Urothelium cell line (cell line): ENCODE results near the gene DNAJC8.

Source experiments
- DNase-seq: peaks from one replicate; pipeline ENCODE4 v3.0.0; 2011; ENCODE audit warnings: low spot score, mixed read lengths
- FAIRE-seq: peaks from 2 replicates; lab custom pipeline; 2011; peaks lifted over from hg19 to GRCh38; lab: Jason Lieb, UNC

The DNAJC8 gene, protein sequence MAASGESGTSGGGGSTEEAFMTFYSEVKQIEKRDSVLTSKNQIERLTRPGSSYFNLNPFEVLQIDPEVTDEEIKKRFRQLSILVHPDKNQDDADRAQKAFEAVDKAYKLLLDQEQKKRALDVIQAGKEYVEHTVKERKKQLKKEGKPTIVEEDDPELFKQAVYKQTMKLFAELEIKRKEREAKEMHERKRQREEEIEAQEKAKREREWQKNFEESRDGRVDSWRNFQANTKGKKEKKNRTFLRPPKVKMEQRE

DNA sequence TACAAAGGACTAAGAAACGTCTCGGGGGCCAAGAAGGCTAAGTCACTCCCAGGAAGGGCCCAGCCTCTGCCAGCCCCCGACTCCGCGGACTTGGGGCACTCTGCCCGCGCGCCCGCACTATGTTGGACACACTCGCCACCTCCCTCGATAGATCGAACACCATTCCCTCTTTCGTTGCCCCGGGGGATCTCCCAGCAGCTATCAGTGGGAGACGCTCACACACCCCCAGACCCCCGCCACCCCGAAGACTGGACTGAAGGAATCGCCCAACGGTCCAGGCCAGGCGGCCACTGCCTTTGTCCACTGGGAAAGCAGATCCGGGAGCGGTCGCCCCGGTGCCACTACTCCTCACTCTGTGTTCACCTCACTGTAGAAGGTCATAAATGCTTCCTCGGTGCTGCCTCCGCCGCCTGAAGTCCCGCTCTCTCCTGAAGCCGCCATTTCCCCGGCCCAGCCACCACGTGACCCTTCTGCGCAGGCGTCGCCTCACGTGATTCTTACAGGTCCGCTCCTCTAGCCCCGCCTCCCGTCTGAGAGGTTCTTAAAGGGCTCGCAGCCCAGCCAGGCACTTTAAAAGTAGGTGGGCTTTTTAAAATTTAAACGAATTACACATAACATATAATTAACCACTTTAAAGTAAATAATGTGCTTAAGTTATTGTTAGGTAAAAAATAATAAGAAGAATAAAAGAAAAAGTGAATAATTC is at the start of gene DNAJC8:
Gene DNAJC8 (minus strand): TSS at position 472 of the 706 bp plus-strand sequence. CDS start 31 bp downstream, at position 441.
- DNase-seq (peak; percentile 94), FAIRE-seq (no peak)

DNA sequence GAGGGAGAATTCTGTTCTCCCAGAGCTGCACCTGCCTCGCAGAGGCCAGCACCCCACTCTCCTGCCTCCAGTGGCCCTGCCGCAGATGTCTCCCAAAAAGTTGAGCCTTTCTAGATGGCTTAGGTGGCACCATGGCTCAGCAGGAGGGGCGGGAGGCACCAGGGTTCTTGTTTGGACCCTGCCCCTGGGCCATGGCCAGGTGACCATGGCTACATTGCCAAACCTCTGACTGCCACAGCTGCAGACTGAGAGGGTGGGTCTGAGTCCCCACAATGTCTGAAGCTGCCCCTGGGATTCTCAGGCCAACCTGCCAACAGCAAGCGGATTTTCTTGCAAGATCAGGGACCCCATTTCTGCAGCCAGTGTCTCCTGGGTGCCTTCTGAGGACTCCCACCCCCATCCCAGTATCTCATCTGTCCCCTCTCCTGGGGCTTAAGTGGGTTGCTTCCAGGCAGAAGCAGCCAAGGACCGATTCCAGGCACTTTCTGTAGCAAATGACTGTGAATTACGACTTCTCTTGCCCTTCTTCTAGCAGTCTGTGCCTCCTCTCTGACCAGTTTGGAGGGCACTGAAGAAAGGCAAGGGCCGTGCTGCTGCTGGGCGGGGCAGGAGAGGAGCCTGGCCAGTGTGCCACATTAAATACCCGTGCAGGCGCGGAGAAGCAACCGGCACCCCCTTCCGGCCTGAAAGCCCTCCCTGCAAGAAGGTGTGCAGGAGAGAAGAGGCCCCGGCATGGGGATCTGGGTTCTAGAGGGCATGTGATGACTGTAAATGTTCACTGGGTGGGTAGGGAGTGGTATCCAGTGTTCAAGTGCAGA is 49.0 kb upstream of the DNAJC8 start:
- no peak for FAIRE-seq

DNA sequence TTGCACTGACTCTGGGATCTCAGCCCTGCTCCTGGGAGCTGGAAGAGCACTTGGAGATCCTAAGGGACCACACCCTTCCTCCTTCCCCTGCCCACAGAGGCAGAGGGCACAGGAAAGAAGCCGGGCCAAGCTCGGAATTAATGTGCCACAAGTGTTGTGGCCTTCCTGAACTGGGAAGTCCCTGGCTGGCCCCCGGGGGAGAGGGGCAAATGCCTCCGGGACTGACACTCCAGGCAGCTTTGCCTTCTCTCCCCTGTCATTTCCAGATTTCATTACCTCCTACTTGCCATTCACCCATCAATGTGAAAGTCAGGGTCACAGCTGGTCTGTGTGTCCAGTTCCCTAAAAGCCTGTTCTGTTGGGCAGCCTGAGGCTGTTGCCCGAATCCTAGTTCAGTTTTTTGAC is 48.1 kb upstream of the DNAJC8 start:
- FAIRE-seq, result no peak

More for the DNA sequence above, 49.0 kb upstream of the DNAJC8 start:
- no peak for DNase-seq

DNA sequence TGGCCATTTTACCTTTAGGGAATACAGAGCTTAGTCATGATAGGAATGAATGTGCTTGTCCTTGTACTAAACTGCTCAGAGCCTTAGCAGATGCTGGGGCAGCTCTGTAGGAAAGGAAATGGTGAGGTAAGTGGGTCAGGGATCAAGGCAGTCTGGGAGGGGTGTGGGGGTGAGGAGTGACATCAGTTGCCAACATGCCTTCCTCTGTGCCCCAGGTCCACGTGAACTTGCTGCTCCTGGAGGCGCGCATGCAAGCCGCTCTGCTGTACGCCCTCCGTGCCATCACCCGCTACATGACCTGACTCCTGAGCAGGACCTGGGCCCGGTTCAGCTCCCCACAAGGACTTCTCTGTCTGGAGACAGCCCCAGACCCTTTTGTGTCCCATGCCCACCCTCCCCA is 47.7 kb upstream of the DNAJC8 start:
- DNase-seq (no peak), FAIRE-seq (no peak)

More for the DNA sequence above, 48.1 kb upstream of the DNAJC8 start:
- DNase-seq, result no peak

DNA sequence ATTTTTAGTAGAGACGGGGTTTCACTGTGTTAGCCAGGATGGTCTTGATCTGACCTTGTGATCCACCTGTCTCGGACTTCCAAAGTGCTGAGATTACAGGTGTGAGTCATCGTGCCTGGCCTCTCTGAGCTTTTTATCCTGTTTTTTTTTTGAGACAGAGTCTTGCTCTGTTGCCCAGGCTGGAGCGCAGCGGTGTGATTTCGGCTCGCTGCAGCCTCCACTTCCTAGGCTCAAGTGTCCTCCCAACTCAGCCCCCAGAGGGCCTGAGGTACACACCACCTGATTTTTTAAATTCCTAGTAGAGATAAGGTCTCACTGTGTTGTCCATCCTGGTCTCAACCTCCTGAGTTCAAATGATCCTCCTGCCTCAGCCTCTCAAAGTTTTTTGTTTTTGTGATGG is 46.9 kb upstream of the DNAJC8 start:
- FAIRE-seq, result no peak
- no peak for DNase-seq

DNA sequence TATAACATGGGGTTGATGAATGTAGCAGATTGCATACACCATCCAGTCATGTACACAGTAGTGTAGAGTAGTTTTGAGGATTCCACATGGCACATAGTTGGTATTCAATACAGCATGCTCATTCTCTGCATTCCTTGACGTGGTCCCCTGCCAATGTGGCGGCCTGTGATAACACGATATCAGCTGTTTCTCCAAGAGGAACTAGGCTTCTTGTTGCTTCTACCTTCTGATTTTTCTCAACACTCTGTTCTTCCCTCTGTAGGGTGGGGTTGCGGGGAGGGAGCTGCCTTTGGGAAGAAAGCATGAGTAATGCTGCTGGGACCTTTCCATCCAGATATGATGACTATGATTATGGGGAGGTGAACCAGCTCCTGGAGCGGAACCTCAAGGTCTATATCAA is 45.9 kb upstream of the DNAJC8 start:
- no peak for FAIRE-seq

DNA sequence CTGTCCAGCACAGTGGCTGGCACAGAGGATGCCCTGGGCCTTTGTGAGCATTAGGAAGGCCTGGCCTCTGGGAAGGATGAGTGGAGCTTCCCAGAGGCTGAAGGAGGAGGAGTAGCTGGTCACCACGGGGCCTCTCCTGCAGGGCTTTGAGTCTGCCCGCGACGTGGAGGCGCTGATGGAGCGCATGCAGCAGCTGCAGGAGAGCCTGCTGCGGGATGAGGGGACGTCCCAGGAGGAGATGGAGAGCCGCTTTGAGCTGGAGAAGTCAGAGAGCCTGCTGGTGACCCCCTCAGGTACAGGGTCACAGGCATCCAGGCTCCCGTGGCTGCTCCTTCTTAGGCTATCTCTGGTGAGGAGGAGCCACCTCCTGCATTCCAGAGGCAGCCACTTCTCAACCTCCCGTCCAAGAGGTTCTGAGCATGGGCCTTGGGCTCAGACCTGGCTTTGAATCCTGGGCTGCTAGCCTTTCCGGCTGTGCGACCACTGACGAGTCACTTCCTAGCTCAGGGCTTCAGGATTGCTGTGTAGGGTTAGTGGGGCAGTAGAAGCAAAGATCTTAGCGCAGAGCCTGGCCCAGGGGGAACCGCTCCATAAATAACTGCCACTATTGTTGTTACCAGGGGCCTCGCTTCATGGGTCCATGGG is 40.5 kb upstream of the DNAJC8 start:
- DNase-seq, result no peak
- FAIRE-seq, result no peak

More for the DNA sequence above, 45.9 kb upstream of the DNAJC8 start:
- DNase-seq, result no peak

DNA sequence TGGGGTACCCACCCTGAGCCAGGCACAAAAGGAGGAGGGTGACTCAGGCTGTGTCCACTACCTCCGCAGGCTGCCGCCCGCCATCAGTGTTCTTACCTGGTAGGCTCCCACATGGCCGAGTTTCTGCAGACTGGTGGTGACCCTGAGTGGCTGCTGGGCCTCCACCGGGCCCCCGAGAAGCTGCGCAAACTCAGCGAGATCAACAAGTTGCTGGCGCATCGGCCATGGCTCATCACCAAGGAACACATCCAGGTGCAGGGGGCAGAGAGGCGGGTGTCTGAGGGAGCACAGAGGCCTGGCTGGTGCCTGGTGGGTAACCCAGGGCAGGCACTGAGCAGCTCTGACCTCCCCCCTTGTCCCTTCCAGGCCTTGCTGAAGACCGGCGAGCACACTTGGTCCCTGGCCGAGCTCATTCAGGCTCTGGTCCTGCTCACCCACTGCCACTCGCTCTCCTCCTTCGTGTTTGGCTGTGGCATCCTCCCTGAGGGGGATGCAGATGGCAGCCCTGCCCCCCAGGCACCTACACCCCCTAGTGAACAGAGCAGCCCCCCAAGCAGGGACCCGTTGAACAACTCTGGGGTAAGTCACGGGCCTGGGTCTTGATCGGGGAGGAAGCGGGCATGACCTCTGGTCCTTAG is 39.5 kb upstream of the DNAJC8 start:
- DNase-seq, result no peak
- FAIRE-seq, result no peak

DNA sequence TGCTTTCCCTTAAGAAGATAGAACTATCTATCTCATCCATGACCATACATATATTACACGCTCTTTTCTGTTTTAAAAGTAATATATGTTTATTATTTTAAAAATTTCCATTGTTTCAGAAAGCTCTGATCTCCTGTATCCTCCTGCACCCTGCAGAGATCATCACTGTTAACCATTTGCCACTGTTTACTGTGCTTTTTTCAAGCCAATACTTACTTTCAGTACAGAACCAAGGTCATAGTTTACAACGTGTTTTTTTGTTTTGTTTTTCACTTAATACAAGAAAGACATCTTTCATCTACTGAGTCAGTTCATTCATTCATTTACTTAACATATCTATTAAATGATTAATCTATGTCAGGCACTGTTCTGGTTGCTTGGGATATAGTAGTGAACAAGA is 36.7 kb upstream of the DNAJC8 start:
- FAIRE-seq (no peak), DNase-seq (no peak)

DNA sequence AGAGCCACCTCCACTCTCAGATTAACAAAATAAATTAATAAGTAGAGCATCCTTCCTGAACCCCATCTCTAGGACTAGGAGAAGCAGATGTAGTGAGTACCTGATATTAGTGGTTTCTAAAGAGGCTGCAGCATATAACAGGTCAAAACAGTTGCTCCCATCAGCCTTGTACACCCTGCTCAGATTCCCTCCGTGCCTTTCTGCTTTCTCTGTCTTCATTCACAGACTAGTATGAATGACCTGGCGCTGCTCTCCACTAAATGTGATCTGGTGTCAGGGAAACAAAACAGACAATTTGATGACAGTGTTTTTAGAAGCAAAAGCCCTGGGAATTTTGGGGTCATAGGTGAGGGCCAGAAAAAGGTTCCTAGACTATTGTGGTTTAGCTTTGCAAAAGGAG is 34.8 kb upstream of the DNAJC8 start:
- no peak for FAIRE-seq

DNA sequence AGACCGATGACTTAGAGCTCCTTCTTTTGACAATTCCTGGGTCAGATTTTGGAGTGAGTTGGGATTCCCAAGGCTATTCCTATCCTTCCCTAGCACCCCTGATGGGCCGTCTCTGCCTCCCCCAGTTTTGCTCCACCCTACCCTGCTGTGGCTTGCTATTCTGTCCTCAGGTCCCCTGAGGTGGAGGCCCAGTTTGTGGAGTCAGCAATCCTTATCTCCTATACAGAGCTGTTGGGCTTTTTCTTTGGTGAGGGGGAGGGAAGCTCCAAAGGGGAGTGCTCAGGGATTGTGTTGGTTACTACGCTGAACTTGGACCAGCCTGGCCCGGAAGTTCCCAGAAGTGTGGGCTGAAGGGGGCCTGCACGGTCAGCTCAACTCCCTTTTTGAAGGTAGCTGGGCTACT is 34.1 kb upstream of the DNAJC8 start:
- DNase-seq (no peak), FAIRE-seq (no peak)

More for the DNA sequence above, 34.8 kb upstream of the DNAJC8 start:
- DNase-seq, result no peak

DNA sequence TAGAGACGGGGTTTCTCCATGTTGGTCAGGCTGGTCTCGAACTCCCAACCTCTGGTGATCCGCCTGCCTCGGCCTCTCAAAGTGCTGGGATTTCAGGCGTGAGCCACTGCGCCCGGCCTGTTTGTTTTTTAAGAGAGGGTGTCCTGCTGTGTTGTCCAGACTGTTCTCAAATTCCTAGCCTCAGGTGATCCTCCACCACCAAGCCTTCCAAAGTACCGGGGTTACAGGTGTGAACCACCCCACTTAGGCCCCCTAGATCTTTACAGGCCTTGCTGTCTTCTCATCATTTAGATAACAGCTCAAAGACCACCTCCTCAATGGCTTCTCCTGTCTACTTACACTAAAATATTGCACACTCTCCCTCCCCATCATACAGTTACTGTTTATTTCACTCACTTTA is 32.7 kb upstream of the DNAJC8 start:
- no peak for FAIRE-seq
- DNase-seq, result no peak

DNA sequence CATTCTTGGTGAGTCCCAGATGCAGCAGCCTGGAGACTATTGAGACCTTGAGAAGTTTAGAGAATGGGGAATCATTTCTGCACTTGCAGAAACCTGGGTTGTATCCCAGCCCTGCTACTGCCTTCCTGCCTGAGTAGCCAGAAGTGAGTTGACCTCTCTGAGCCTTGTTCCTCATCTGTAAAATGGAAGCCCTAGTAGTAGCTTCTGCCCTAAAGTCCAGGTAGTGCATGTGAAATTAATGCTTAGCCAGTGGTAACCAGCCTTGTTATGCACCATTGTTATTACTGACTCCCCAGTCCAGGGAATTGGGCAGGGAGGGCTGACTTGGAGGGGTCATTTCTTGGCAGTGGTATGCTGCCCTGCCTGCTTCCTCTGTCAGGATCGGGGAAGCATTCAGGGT is 32.1 kb upstream of the DNAJC8 start:
- DNase-seq (no peak), FAIRE-seq (no peak)

DNA sequence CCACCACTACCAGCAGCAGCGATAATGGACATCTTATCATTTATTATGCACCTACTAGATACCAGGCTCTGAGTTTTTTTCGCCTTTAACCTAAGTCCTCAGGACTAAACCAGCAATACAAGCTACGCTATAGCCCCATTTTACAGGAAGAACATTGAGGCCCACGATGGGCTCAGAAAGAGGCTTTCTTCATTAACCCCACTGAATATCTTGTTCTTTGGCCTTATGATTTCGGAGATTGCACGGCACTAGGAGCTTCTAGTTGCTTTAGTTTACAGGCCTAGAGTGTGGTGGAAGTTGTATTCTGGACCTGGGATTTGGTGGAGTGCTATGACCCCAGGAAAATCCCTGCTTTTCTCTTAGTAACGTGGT is 28.0 kb upstream of the DNAJC8 start:
- no peak for FAIRE-seq
- no peak for DNase-seq

DNA sequence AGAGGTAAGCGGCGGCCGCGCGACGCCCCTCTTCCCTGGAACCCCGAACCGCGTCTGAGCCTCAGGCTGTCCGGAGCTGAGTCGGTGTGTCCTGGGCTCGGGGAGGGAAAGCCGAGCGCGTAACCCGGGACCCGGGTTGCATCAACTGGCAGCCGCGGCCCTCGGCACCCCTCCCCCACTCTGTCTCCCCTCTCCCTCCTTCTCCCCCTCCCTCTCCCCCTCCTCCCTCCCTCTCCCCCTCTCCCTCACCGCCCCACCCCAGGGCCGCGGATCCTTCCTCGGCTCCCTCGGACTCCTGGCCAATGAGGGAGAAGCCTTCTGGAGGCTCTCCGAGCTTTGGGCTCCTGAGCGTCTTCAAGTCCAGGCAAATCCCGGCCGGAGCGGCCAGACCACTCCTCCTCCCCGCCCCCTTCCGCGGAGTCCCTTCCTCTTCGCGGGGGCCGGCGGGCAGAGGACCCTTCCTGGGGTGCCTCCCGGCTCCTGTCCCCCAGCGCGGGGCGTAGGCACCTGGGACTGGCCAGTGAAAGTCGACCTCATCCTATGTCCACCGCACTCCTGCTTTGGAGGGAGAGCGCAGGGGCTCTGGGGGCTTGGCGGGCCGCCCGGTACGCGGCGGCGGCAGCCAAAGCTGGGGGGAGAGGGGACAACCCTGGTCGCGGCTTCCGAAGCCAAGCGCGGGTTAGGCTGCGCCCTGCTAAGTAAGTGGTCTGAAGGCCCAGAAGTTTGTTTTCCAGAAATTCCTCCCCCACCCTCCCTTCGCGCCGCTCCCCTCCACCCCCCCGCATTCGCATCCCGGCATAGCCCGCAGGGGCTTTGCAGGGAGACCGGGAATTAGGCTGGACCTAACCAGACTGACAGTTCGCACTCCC is 27.3 kb upstream of the DNAJC8 start:
- FAIRE-seq (no peak), DNase-seq (peak; percentile 80)

DNA sequence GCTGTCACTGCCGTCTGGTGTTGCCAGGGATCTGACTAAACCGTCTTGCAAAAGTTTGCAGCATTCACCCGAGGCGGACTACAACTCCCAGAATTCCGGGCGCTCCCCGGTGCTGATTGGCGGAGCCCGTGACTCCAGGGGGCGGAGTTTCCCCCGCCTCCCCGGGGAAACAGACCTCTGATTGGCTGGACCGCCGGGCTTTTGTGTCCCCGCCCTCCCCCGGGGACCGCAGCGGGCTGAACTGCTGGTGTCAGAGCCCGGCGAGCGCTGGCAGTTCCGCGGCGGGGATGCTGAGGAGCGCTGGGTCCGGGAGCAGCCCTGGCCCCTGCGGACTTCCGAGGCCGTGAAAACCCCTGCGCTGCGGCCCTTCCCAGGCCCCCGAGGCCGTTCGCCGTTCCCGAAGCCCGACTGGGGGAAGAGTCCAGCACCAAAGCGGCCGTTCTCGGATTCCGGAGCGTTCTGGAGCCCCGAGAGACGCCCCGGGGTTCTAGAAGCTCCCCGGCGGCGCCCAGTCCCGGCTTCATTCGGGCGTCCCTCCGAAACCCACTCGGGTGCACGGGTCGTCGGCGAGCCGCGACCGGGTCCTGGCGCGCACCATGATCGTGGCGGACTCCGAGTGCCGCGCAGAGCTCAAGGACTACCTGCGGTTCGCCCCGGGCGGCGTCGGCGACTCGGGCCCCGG is 26.6 kb upstream of the DNAJC8 start, which contains the start of gene SESN2:
Gene SESN2 (plus strand): TSS at position 267 of the 682 bp plus-strand sequence. CDS start 330 bp downstream, at position 597.
- DNase-seq (peak; percentile 99), FAIRE-seq (no peak)

DNA sequence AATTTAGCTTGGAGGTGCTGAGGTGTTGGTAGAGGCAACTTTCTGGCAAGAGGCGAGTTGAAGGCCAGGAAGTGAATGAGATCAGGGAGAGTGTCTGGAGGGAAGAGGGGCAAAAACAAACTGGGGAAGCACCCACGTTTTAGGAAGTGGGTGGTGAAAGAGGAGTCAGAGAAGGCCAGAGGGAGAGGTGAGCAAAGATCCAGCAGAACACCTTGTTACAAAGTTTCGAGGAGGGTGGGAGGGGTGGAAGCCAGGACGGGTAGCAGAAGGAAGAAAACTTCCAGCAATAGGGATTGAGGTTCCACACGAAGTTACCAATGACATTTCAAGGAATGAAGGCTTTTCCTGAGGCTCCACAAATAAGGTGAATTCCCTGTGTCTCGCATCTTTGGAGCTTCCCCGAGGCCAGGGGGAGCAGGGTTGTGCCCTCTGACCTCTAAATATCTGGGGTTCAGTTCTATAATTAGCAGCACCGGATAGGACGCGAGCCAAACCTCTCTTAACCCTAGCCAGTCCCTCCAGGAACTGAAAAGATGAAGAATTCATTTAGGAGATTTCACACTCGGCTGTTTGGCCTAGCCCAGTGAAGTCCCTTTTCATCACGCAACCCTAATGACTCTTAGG is 25.9 kb upstream of the DNAJC8 start:
- DNase-seq (no peak), FAIRE-seq (no peak)

DNA sequence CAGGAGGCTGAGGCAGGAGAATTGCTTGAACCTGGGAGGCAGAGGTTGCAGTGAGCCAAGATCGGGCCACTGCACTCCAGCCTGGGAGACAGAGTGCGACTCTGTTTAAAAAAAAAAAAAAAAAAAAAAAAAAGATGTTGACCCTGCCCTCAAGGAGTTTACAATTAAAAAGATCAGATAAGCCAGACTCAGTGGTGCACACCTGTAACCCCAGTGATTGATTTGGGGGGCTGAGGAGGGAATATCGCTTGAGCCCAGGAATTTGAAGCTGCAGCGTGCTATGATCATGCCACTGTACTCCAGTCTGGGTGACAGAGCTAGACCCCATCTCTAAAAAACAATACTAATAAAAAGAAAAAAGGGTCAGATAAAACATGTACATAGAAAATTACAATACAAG is 24.9 kb upstream of the DNAJC8 start:
- no peak for DNase-seq
- no peak for FAIRE-seq
